ENCODE results near the gene KREMEN2. TPM values are rescaled to one million over a fixed set of nuclear protein-coding genes. Genes with fewer than 3 reads are reported as not detected.
A peak's percentile ranks its signal among the peaks of the same experiment; 100 is the strongest.

The KREMEN2 gene
- total and polyA plus RNA-seq, 9 of the 15 experiments (the other 6 are each of a cell fraction or from before 2014, with no cell fraction given), result 0.04 to 7.7 (median 1.5) TPM; not detected in 1

- no peak for TF ChIP-seq TRIM25 (IDR thresholded peaks at IDR 0.05; ENCODE audit: borderline replicate concordance)
- TF ChIP-seq POLR2H (tag; IDR thresholded peaks at IDR 0.05; ENCODE audit: low read depth), result no peak; the same call in 1 of the 2 replicates
- no peak for TF ChIP-seq PBX2 (CRISPR knock-in tag; IDR thresholded peaks at IDR 0.05; ENCODE audit: low read depth)
- no peak for TF ChIP-seq PBX2 (tag; conservative IDR thresholded peaks at IDR 0.05; ENCODE audit: low read depth)
- TF ChIP-seq STAT6 (CRISPR knock-in tag; IDR thresholded peaks at IDR 0.05), result no peak
- no peak for TF ChIP-seq NFATC3 (IDR thresholded peaks at IDR 0.05)
- TF ChIP-seq ZBTB26 (CRISPR knock-in tag; IDR thresholded peaks at IDR 0.05), result no peak
- no peak for TF ChIP-seq XRCC3 (IDR thresholded peaks at IDR 0.05)
- TF ChIP-seq ZNF586 (CRISPR knock-in tag; conservative IDR thresholded peaks at IDR 0.05), result no peak
- TF ChIP-seq ETV6 (IDR thresholded peaks at IDR 0.05; ENCODE audit: borderline replicate concordance in 1 of 2, low read depth in 2 of 2, low read length in 1 of 2), result no peak
- TF ChIP-seq ETV6 (CRISPR knock-in tag; IDR thresholded peaks at IDR 0.05; ENCODE audit: borderline replicate concordance), result no peak; the same call in 1 of the 2 replicates
- TF ChIP-seq FOXP1 (CRISPR knock-in tag; IDR thresholded peaks at IDR 0.05), result peak; percentile 91
- TF ChIP-seq ZNF639 (CRISPR knock-in tag; conservative IDR thresholded peaks at IDR 0.05 in 1 of 2, IDR thresholded peaks at IDR 0.05 in 1 of 2), result no peak
- TF ChIP-seq CBX1 (IDR thresholded peaks at IDR 0.05; ENCODE audit: low read depth), result peak; percentile 19; the same call in 1 of the 2 replicates
- TF ChIP-seq POLR2AphosphoS2 (IDR thresholded peaks at IDR 0.05; ENCODE audit: low read length), result no peak; the same call in 1 of the 2 replicates
- no peak for TF ChIP-seq KLF13 (tag; IDR thresholded peaks at IDR 0.05; ENCODE audit: borderline replicate concordance, low read depth)
Measured at GRCh38 chr16:2980227-2981176, 16.4 kb downstream of the KREMEN2 start, which contains the start of gene PKMYT1 (continued).

All from K562 (cell line).